Measurements from ENCODE around the gene ZC3H12D. TPM values are rescaled to one million over a fixed set of nuclear protein-coding genes. Genes with fewer than 3 reads are reported as not detected.

Gene ZC3H12D
- 0.32 and 0.51 TPM in 2 replicates for total RNA-seq (2011; cell fraction: chromatin; rRNA removed; ENCODE audit: low replicate concordance)
- total RNA-seq (2011; cell fraction: nucleolus; rRNA removed), result under 0.01 TPM in 1 of 2 replicates, not detected in the other
- 0.15 TPM in 1 of 2 replicates, not detected in the other for total RNA-seq (2011; cell fraction: nucleoplasm; rRNA removed)
- not detected in 2 replicates for total RNA-seq (2014; rRNA removed)
- 0.04 TPM in 1 of 2 replicates, not detected in the other for total RNA-seq (2014; rRNA removed; fragmentation: Illumina TruSeq; extraction: Trizol)
- 0.04 and 0.19 TPM in 2 replicates for total RNA-seq (2015; rRNA removed; fragmentation: Illumina TruSeq; extraction: Trizol)
- total RNA-seq (2021), result 0.20 and 0.27 TPM in 2 replicates
- 0.06 TPM in 1 of 2 replicates, not detected in the other for polyA plus RNA-seq (2011; rRNA removed)
- polyA plus RNA-seq (2011; cell fraction: cytosol; rRNA removed), result 0.04 and 0.25 TPM in 2 replicates
- polyA plus RNA-seq (2011; cell fraction: nucleus; rRNA removed), result 0.14 and 0.28 TPM in 2 replicates
- 0.05 and 0.07 TPM in 2 replicates for polyA plus RNA-seq (2012)
- polyA plus RNA-seq (2014; fragmentation: Illumina TruSeq; extraction: Trizol), result 0.12 and 0.22 TPM in 2 replicates
- not detected for polyA plus RNA-seq (2014; fragmentation: Nextera tagmentation; extraction: Ambion mirVana)
- polyA plus RNA-seq (2014; rRNA removed), result 0.04 and 0.05 TPM in 2 replicates
- 0.03 TPM in 1 of 2 replicates, not detected in the other for polyA minus RNA-seq (2011; rRNA and poly(A)+ RNA removed)
- polyA minus RNA-seq (2011; cell fraction: cytosol; rRNA and poly(A)+ RNA removed), result not detected in 2 replicates
- polyA minus RNA-seq (2011; cell fraction: nucleus; rRNA and poly(A)+ RNA removed), result 0.13 and 0.22 TPM in 2 replicates
- Bru-seq, nascent RNA, result percentile 18 among the genes with signal in this experiment
- BruChase-seq, experiment 1, labeled RNA remaining after a 2-hour chase, result percentile 42 among the genes with signal in this experiment
- BruChase-seq, experiment 2, labeled RNA remaining after a 6-hour chase, result percentile 39 among the genes with signal in this experiment
- long read RNA-seq, experiment 1, result 0 reads
- long read RNA-seq, experiment 2, result 0 reads
- long read RNA-seq, experiment 3, result 0 reads

DNA sequence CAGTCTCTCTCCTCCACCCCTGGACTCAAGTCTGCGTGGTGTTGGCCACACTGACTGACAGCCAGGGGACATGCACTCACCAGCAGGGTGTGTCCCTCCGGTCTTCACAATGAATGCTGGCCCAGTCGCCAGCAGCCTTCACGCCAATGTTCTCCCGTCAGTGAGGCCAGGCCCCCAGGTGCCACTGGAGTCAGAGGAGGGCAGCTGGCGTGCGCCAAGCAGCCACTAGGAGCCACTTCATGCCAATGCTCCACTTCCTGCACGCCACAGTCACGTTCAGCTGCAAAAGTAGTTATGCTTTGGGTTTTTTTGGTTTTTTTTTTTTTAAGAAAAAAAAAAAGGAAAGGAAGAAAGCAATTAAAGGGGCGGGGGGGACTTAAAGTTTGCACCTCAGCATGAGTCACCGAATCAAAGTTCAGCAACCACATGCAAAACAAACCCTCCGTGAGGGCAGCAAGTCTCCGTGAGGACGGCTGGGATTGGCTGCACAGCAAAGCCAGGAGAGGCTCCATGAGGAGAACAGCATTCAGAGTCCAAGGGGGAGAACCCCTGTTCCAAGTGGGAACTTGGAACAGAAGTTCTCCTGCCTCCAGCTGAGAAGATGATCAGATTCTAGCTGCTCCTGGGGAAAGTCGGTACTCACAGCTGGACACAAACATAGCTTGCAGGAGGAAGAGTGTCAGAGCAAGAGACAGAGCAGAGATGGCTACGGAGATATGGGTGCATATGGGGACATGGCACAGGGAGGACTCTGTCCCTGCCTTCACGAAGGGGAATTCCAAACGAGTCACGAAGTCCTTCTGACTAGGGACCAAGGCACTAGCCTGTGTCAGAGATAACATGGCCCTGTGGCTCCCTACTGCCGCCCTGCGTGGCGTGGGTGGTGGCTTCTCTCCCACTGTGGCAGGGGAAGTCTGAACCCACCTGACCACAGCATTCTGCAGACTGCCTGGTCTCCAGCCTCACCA, at the start of gene ZC3H12D:
TSS of gene ZC3H12D (minus strand) at position 282 of the 968 bp plus-strand sequence. CDS start 10,471 bp downstream, outside the sequence.
- ATAC-seq, result peak; percentile 75
- Histone ChIP-seq H3K79me2 (ENCODE audit: control insufficient read depth, insufficient read depth, low read length) (no peaks in the 10 kb centered on the region), H3K4me2 (ENCODE audit: insufficient read depth, low read length) (no peak within 1 kb of the TSS), H3K27me3 (ENCODE audit: control insufficient read depth in 2 of 2, insufficient read depth in 2 of 2, low read length in 2 of 2) (peaks cover 48 to 71% of the 10 kb centered on the region in 2 experiments), H3K9ac (ENCODE audit: insufficient read depth in 1 of 2, low read depth in 2 of 2, low read length in 2 of 2) (peak within 1 kb of the TSS in 1 of 2 experiments; percentile 37; a peak in 2 of 4 replicates), H3K4me1 (replicated peaks in 1 of 2; ENCODE audit: control insufficient read depth in 2 of 2, insufficient read depth in 2 of 2, low read length in 2 of 2) (peaks cover 3 to 23% of the 10 kb centered on the region in 2 experiments; a peak in 3 of 5 replicates), H2AFZ (ENCODE audit: low read depth, low read length) (peak within 1 kb of the TSS; percentile 34; the same call in 1 of the 2 replicates), H3K27ac (ENCODE audit: extremely low read depth, low read depth, low read length) (no peak within 1 kb of the TSS), H3K4me3 (no peak within 1 kb of the TSS), H3K9me3 (replicated peaks; ENCODE audit: control insufficient read depth, insufficient read depth, low read depth, low read length) (no peaks in the 10 kb centered on the region), H4K20me1 (replicated peaks; ENCODE audit: control insufficient read depth, insufficient read depth, low read length) (no peaks in the 10 kb centered on the region), H3K36me3 (ENCODE audit: control insufficient read depth, insufficient read depth, low read length) (no peaks in the 10 kb centered on the region), H3K9me1 (ENCODE audit: control insufficient read depth, insufficient read depth, low read length) (no peaks in the 10 kb centered on the region)
- intact Hi-C loops (cut with micrococcal nuclease), result no loop called here
- in situ Hi-C loops (cut with MboI), result no loop called here
- POLR2A ChIA-PET, result interaction anchor here (0.6 to 0.8 kb wide), 3 partner anchors 14 to 403 kb away, joined by 3 to 5 read pairs (median 3); no protein-coding TSS in a partner anchor
- 2% methylated on average over 22 of the region's 22 CpGs for WGBS (ENCODE audit: insufficient coverage, low coverage, missing lambda C conversion rate)
- peak in 1 of 4 experiments; percentile 40 for DNase-seq (ENCODE audit: extremely low read depth in 1 of 4, low spot score in 3 of 4)
- CTCF ChIA-PET (ENCODE audit: low intra/inter-chr PET ratio), result no interaction called here
- no TSS peak for BruUV-seq (replicated peaks)
- FAIRE-seq, result no peak
- 0 out of 2 replicates have a peak, but pooled peaks have one; percentile 23 for TF ChIP-seq STAG1 (CRISPR knock-in tag; IDR thresholded peaks at IDR 0.05; ENCODE audit: borderline replicate concordance)
- no peak for TF ChIP-seq ZNF175 (CRISPR knock-in tag; IDR thresholded peaks at IDR 0.05; ENCODE audit: low read depth)
- TF ChIP-seq HDAC6 (IDR thresholded peaks at IDR 0.05; ENCODE audit: low read depth, low read length), result no peak
- peak; percentile 87 for TF ChIP-seq PKNOX1 (IDR thresholded peaks at IDR 0.05)
- no peak for TF ChIP-seq RBM17 (IDR thresholded peaks at IDR 0.05; ENCODE audit: borderline replicate concordance, low read depth, low read length)
- TF ChIP-seq HDAC8 (tag; IDR thresholded peaks at IDR 0.05), result no peak
- no peak for TF ChIP-seq ZNF224 (CRISPR knock-in tag; IDR thresholded peaks at IDR 0.05)
- no peak for TF ChIP-seq ZNF57 (CRISPR knock-in tag; IDR thresholded peaks at IDR 0.05)
- TF ChIP-seq, protein P1, sequence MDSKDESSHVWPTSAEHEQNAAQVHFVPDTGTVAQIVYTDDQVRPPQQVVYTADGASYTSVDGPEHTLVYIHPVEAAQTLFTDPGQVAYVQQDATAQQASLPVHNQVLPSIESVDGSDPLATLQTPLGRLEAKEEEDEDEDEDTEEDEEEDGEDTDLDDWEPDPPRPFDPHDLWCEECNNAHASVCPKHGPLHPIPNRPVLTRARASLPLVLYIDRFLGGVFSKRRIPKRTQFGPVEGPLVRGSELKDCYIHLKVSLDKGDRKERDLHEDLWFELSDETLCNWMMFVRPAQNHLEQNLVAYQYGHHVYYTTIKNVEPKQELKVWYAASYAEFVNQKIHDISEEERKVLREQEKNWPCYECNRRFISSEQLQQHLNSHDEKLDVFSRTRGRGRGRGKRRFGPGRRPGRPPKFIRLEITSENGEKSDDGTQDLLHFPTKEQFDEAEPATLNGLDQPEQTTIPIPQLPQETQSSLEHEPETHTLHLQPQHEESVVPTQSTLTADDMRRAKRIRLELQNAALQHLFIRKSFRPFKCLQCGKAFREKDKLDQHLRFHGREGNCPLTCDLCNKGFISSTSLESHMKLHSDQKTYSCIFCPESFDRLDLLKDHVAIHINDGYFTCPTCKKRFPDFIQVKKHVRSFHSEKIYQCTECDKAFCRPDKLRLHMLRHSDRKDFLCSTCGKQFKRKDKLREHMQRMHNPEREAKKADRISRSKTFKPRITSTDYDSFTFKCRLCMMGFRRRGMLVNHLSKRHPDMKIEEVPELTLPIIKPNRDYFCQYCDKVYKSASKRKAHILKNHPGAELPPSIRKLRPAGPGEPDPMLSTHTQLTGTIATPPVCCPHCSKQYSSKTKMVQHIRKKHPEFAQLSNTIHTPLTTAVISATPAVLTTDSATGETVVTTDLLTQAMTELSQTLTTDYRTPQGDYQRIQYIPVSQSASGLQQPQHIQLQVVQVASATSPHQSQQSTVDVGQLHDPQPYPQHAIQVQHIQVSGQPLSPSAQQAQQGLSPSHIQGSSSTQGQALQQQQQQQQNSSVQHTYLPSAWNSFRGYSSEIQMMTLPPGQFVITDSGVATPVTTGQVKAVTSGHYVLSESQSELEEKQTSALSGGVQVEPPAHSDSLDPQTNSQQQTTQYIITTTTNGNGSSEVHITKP (IDR thresholded peaks at IDR 0.05; ENCODE audit: partially characterized antibody), result peak; percentile 76
- TF ChIP-seq ZNF140 (CRISPR knock-in tag; IDR thresholded peaks at IDR 0.05), result no peak
- TF ChIP-seq SP2 (IDR thresholded peaks at IDR 0.05; ENCODE audit: extremely low read depth, low read depth, low read length, poor library complexity, severe bottlenecking), result no peak

Measured in K562 (cell line).